GM13976 (cell line): ENCODE measurements around the gene PERM1.

ENCODE experiments used
- DNase-seq: peaks from one replicate; pipeline ENCODE4 v3.0.0; 2012; ENCODE audit warnings: low spot score
- CTCF ChIP-seq: IDR thresholded peaks from 2 replicates; pipeline ENCODE4 v1.5.1; 2012; ENCODE audit warnings: borderline replicate concordance, mild to moderate bottlenecking; ENCODE audit not compliant: insufficient read depth; ENCODE audit errors: extremely low read depth, missing control alignments, control extremely low read depth
- in situ Hi-C: fragments of 300-500 bp; cut with MboI; formaldehyde crosslinking; loops from one replicate; pipeline ENCODE4 v1.12.0; 2022; ENCODE audit warnings: low sequenced_read_pairs, mixed read lengths, inconsistent platforms; ENCODE audit not compliant: unreplicated experiment

Gene PERM1

GRCh38 chr1:974293-974640 lies 7.6 kb downstream of the PERM1 start:
- TF ChIP-seq CTCF, result no peak
- in situ Hi-C loops, result no loop called here
- DNase-seq, result no peak

- TF ChIP-seq CTCF, result no peak
- in situ Hi-C loops, result no loop called here
- no peak for DNase-seq
These were observed 8.2 kb downstream of the PERM1 start for GRCh38 chr1:973459-974292.

- TF ChIP-seq CTCF, result no peak
- in situ Hi-C loops, result no loop called here
These were observed 9.0 kb downstream of the PERM1 start for GRCh38 chr1:972726-973458.

GRCh38 chr1:971751-972506 lies 10.0 kb downstream of the PERM1 start:
- no peak for TF ChIP-seq CTCF
- in situ Hi-C loops, result no loop called here
- no peak for DNase-seq

More at GRCh38 chr1:972726-973458, 9.0 kb downstream of the PERM1 start:
- DNase-seq, result no peak

- in situ Hi-C loops, result no loop called here
- DNase-seq, result no peak
- no peak for TF ChIP-seq CTCF
These were observed 10.7 kb downstream of the PERM1 start for GRCh38 chr1:970973-971730.
